Measurements from ENCODE around the gene CAPN7.

The CAPN7 gene

GRCh38 chr3:15273227-15273626, 67.2 kb downstream of the CAPN7 start:
- no peak for DNase-seq (ENCODE audit: low read depth in 2 of 2)

- DNase-seq (ENCODE audit: low read depth in 2 of 2), result no peak
Observed at GRCh38 chr3:15276028-15276724, 70.1 kb downstream of the CAPN7 start.

GRCh38 chr3:15277861-15278500, 71.9 kb downstream of the CAPN7 start:
- no peak for DNase-seq (ENCODE audit: low read depth in 2 of 2)

GRCh38 chr3:15279205-15279604, 73.2 kb downstream of the CAPN7 start:
- DNase-seq (ENCODE audit: low read depth in 2 of 2), result no peak

GRCh38 chr3:15279671-15280402, 73.8 kb downstream of the CAPN7 start:
- no peak for DNase-seq (ENCODE audit: low read depth in 2 of 2)

GRCh38 chr3:15280853-15281532, 74.9 kb downstream of the CAPN7 start:
- DNase-seq (ENCODE audit: low read depth in 2 of 2), result no peak

GRCh38 chr3:15281817-15282216, 75.8 kb downstream of the CAPN7 start:
- DNase-seq (ENCODE audit: low read depth in 2 of 2), result no peak

- no peak for DNase-seq (ENCODE audit: low read depth in 2 of 2)
Observed at GRCh38 chr3:15283702-15284101, 77.7 kb downstream of the CAPN7 start.

GRCh38 chr3:15284121-15284889, 78.3 kb downstream of the CAPN7 start:
- no peak for DNase-seq (ENCODE audit: low read depth in 2 of 2)

- DNase-seq (ENCODE audit: low read depth in 2 of 2), result no peak
Observed at GRCh38 chr3:15286022-15286421, 80.0 kb downstream of the CAPN7 start.

GRCh38 chr3:15287565-15288330, 81.7 kb downstream of the CAPN7 start:
- DNase-seq (ENCODE audit: low read depth in 2 of 2), result no peak

GRCh38 chr3:15288331-15289035, 82.4 kb downstream of the CAPN7 start:
- DNase-seq (ENCODE audit: low read depth in 2 of 2), result no peak

GRCh38 chr3:15289661-15290060, 83.6 kb downstream of the CAPN7 start:
- DNase-seq (ENCODE audit: low read depth in 2 of 2), result no peak

- no peak for DNase-seq (ENCODE audit: low read depth in 2 of 2)
Observed at GRCh38 chr3:15290736-15291135, 84.7 kb downstream of the CAPN7 start.

GRCh38 chr3:15291589-15292541, 85.8 kb downstream of the CAPN7 start:
- peak; percentile 58 to 62 for DNase-seq (ENCODE audit: low read depth in 2 of 2)

GRCh38 chr3:15292765-15293522, 86.9 kb downstream of the CAPN7 start:
- DNase-seq (ENCODE audit: low read depth in 2 of 2), result no peak

GRCh38 chr3:15294929-15295328, 88.9 kb downstream of the CAPN7 start:
- DNase-seq (ENCODE audit: low read depth in 2 of 2), result no peak

- no peak for DNase-seq (ENCODE audit: low read depth in 2 of 2)
Observed at GRCh38 chr3:15295506-15295905, 89.5 kb downstream of the CAPN7 start.

Measured in stimulated activated CD8-positive, alpha-beta memory T cell treated with anti-CD3 and anti-CD28 coated beads, Interleukin-15, amount 100 ng/mL, for 48 hours (primary cell).